Mesenchymal stem cell (in vitro differentiated cells and primary cell): ENCODE results near the gene EEPD1.
A peak's percentile ranks its signal among the peaks of the same experiment; 100 is the strongest.

Source experiments
- DNase-seq: peaks from one replicate; pipeline ENCODE4 v3.0.0-alpha.2; 2013
- H2AFZ ChIP-seq: one replicate; pipeline ENCODE4 v1.6.1; 2013; ENCODE audit warnings: low read depth, mild to moderate bottlenecking, control low read depth, inconsistent platforms, low read length, moderate library complexity
- H2AK5ac ChIP-seq: 2 replicates; pipeline ENCODE4 v1.6.1; 2013; ENCODE audit warnings: low read length, moderate library complexity, mild to moderate bottlenecking, inconsistent platforms; ENCODE audit not compliant: severe bottlenecking
- H2BK120ac ChIP-seq: one replicate; pipeline ENCODE4 v1.6.1; 2013; ENCODE audit warnings: low read depth, mild to moderate bottlenecking, inconsistent platforms, low read length, moderate library complexity
- H2BK12ac ChIP-seq, 2 experiments: one replicate each; pipeline ENCODE4 v1.6.1; 2013; ENCODE audit warnings: inconsistent platforms in 2 of 2, low read length in 2 of 2, mild to moderate bottlenecking in 2 of 2, moderate library complexity in 2 of 2, control low read depth in 1 of 2
- H2BK15ac ChIP-seq: one replicate; pipeline ENCODE4 v1.6.1; 2013; ENCODE audit warnings: mild to moderate bottlenecking, low read depth, inconsistent platforms; ENCODE audit not compliant: poor library complexity, severe bottlenecking
- H2BK5ac ChIP-seq: 2 replicates; pipeline ENCODE4 v1.6.1; 2013; ENCODE audit warnings: low read depth, mild to moderate bottlenecking, low read length, control low read depth, inconsistent platforms; ENCODE audit not compliant: poor library complexity, severe bottlenecking
- H3K14ac ChIP-seq, 2 experiments: one replicate each; pipeline ENCODE4 v1.6.1; 2013; ENCODE audit warnings: inconsistent platforms in 2 of 2, low read length in 2 of 2, control low read depth in 1 of 2, mild to moderate bottlenecking in 1 of 2, moderate library complexity in 1 of 2
- H3K18ac ChIP-seq, 2 experiments: one replicate each; pipeline ENCODE4 v1.6.1; 2013; ENCODE audit warnings: inconsistent platforms in 2 of 2, low read length in 2 of 2, control low read depth in 1 of 2, low read depth in 1 of 2, mild to moderate bottlenecking in 1 of 2
- H3K23ac ChIP-seq, 2 experiments: one replicate each; pipeline ENCODE4 v1.6.1; 2013; ENCODE audit warnings: inconsistent platforms in 2 of 2, low read length in 2 of 2, mild to moderate bottlenecking in 2 of 2, moderate library complexity in 2 of 2, control low read depth in 1 of 2
- H3K27ac ChIP-seq: 2 replicates; pipeline ENCODE4 v1.5.1; 2013; ENCODE audit warnings: mild to moderate bottlenecking, moderate library complexity, low read length, control low read depth, inconsistent platforms; ENCODE audit not compliant: poor library complexity, severe bottlenecking
- H3K27me3 ChIP-seq, 2 experiments: 2 replicates each; pipeline versions ENCODE4 v1.6.1 to v1.7.0; 2013; ENCODE audit warnings: low read length in 2 of 2, mild to moderate bottlenecking in 2 of 2, moderate library complexity in 2 of 2, control low read depth in 1 of 2, inconsistent platforms in 1 of 2; ENCODE audit not compliant: control insufficient read depth in 1 of 2, insufficient read depth in 1 of 2
- H3K36me3 ChIP-seq, 2 experiments: 2 replicates each; pipeline versions ENCODE4 v1.6.1 to v1.7.0; 2013; ENCODE audit warnings: low read length in 2 of 2, control low read depth in 1 of 2, inconsistent platforms in 1 of 2, low read depth in 1 of 2, mild to moderate bottlenecking in 1 of 2; ENCODE audit not compliant: insufficient read depth in 2 of 2, control insufficient read depth in 1 of 2
- H3K4ac ChIP-seq, 2 experiments: one replicate each; pipeline ENCODE4 v1.6.1; 2013; ENCODE audit warnings: inconsistent platforms in 2 of 2, low read length in 2 of 2, mild to moderate bottlenecking in 2 of 2, moderate library complexity in 2 of 2, control low read depth in 1 of 2, low read depth in 1 of 2
- H3K4me1 ChIP-seq: 2 replicates; pipeline ENCODE4 v1.6.1; 2013; ENCODE audit warnings: low read depth, low read length, control low read depth; ENCODE audit not compliant: control insufficient read depth, insufficient read depth
- H3K4me2 ChIP-seq: 2 replicates; pipeline ENCODE4 v1.6.1; 2013; ENCODE audit warnings: low read length, mild to moderate bottlenecking, inconsistent platforms; ENCODE audit not compliant: poor library complexity, severe bottlenecking
- H3K4me3 ChIP-seq, 2 experiments: 2 replicates each; pipeline versions ENCODE4 v1.5.1 to v1.7.0; 2013; ENCODE audit warnings: low read length in 2 of 2, mild to moderate bottlenecking in 2 of 2, control low read depth in 1 of 2, low read depth in 1 of 2; ENCODE audit not compliant: insufficient read depth in 1 of 2
- H3K79me1 ChIP-seq: replicated peaks from 2 replicates; pipeline ENCODE4 v1.6.1; 2013; ENCODE audit warnings: mild to moderate bottlenecking, control low read depth, low read length, inconsistent platforms; ENCODE audit not compliant: poor library complexity, severe bottlenecking
- H3K9ac ChIP-seq: 2 replicates; pipeline ENCODE4 v1.7.0; 2013; ENCODE audit warnings: mild to moderate bottlenecking, low read length, moderate library complexity
- H3K9me3 ChIP-seq: 2 replicates; pipeline ENCODE4 v1.7.0; 2013; ENCODE audit warnings: mild to moderate bottlenecking, low read length; ENCODE audit not compliant: control insufficient read depth
- H4K8ac ChIP-seq: one replicate; pipeline ENCODE4 v1.6.1; 2013; ENCODE audit warnings: inconsistent platforms, mild to moderate bottlenecking, low read length, moderate library complexity
- H4K91ac ChIP-seq: one replicate; pipeline ENCODE4 v1.6.1; 2013; ENCODE audit warnings: mild to moderate bottlenecking, low read length, inconsistent platforms
- whole genome bisulfite sequencing: methylation state at CpG from one replicate; pipeline ENCODE4 v1.1.7; 2013; ENCODE audit warnings: mixed read lengths; 5-methylcytosine and 5-hydroxymethylcytosine counted together

Gene EEPD1

GRCh38 chr7:36344622-36345021 is 191.6 kb downstream of the EEPD1 start:
- DNase-seq: no peak
- H2BK15ac ChIP-seq: no peak overlapping the region
- H3K9ac ChIP-seq: no peak overlapping the region
- H3K9me3 ChIP-seq: no peaks in the 10 kb centered on the region
- no peak overlapping the region for H3K4ac ChIP-seq
- H3K27me3 ChIP-seq: no peaks in the 10 kb centered on the region
- H3K14ac ChIP-seq: no peak overlapping the region
- no peak overlapping the region for H2BK5ac ChIP-seq
- no peak overlapping the region for H4K91ac ChIP-seq
- no peaks in the 10 kb centered on the region for H3K4me1 ChIP-seq
- H3K27ac ChIP-seq: no peak overlapping the region
- 94% methylated on average over 2 of the region's 2 CpGs for WGBS
- no peak overlapping the region for H3K4me2 ChIP-seq
- no peak overlapping the region for H3K4me3 ChIP-seq
- H2BK12ac ChIP-seq: no peak overlapping the region
- no peak overlapping the region for H3K18ac ChIP-seq
- H3K23ac ChIP-seq: no peak overlapping the region
- H3K79me1 ChIP-seq: no peaks in the 10 kb centered on the region
- H2AFZ ChIP-seq: no peak overlapping the region
- H2AK5ac ChIP-seq: no peak overlapping the region
- no peak overlapping the region for H4K8ac ChIP-seq
- H3K36me3 ChIP-seq: no peaks in the 10 kb centered on the region
- H2BK120ac ChIP-seq: no peak overlapping the region

GRCh38 chr7:36346260-36346831 is 193.3 kb downstream of the EEPD1 start:
- Histone ChIP-seq H2BK5ac (no peak overlapping the region), H2AFZ (no peak overlapping the region), H3K4me2 (no peak overlapping the region), H3K4ac (no peak overlapping the region), H3K79me1 (no peaks in the 10 kb centered on the region), H3K23ac (no peak overlapping the region), H3K9me3 (no peaks in the 10 kb centered on the region), H3K14ac (no peak overlapping the region), H3K9ac (no peak overlapping the region), H3K4me1 (no peaks in the 10 kb centered on the region), H2BK15ac (no peak overlapping the region), H4K8ac (no peak overlapping the region), H3K18ac (no peak overlapping the region), H3K4me3 (no peak overlapping the region), H2AK5ac (no peak overlapping the region), H2BK12ac (no peak overlapping the region), H3K36me3 (no peaks in the 10 kb centered on the region), H2BK120ac (no peak overlapping the region), H3K27me3 (no peaks in the 10 kb centered on the region), H3K27ac (no peak overlapping the region), H4K91ac (no peak overlapping the region)
- DNase-seq: peak; percentile 29
- WGBS: 91% methylated on average over 5 of the region's 6 CpGs

GRCh38 chr7:36348256-36348655 is 195.2 kb downstream of the EEPD1 start:
- no peaks in the 10 kb centered on the region for H3K4me1 ChIP-seq

GRCh38 chr7:36348771-36349170 is 195.7 kb downstream of the EEPD1 start:
- no peak overlapping the region for H3K9ac ChIP-seq
- no peaks in the 10 kb centered on the region for H3K9me3 ChIP-seq
- H2BK12ac ChIP-seq: no peak overlapping the region
- H3K36me3 ChIP-seq: no peaks in the 10 kb centered on the region
- no peak overlapping the region for H2AK5ac ChIP-seq
- H3K4ac ChIP-seq: no peak overlapping the region
- DNase-seq: no peak
- H2AFZ ChIP-seq: no peak overlapping the region
- no peak overlapping the region for H3K14ac ChIP-seq
- no peak overlapping the region for H3K23ac ChIP-seq
- no peak overlapping the region for H4K91ac ChIP-seq
- no peak overlapping the region for H2BK15ac ChIP-seq
- no peak overlapping the region for H3K4me3 ChIP-seq
- peak overlapping the region; percentile 13 for H3K27ac ChIP-seq
- WGBS: 83% methylated on average over 3 of the region's 3 CpGs
- H3K4me2 ChIP-seq: no peak overlapping the region
- no peak overlapping the region for H2BK5ac ChIP-seq
- no peak overlapping the region for H3K18ac ChIP-seq
- H4K8ac ChIP-seq: no peak overlapping the region
- no peak overlapping the region for H2BK120ac ChIP-seq
- H3K27me3 ChIP-seq: no peaks in the 10 kb centered on the region
- H3K4me1 ChIP-seq: no peaks in the 10 kb centered on the region
- no peaks in the 10 kb centered on the region for H3K79me1 ChIP-seq

More at GRCh38 chr7:36348256-36348655, 195.2 kb downstream of the EEPD1 start:
- Histone ChIP-seq H2AFZ (no peak overlapping the region), H3K79me1 (no peaks in the 10 kb centered on the region), H4K8ac (no peak overlapping the region), H3K4ac (no peak overlapping the region), H4K91ac (no peak overlapping the region), H3K27ac (no peak overlapping the region), H3K27me3 (no peaks in the 10 kb centered on the region), H3K9ac (no peak overlapping the region), H2AK5ac (no peak overlapping the region), H3K23ac (no peak overlapping the region), H3K4me3 (no peak overlapping the region), H3K9me3 (no peaks in the 10 kb centered on the region), H2BK5ac (no peak overlapping the region), H3K14ac (no peak overlapping the region), H2BK120ac (no peak overlapping the region), H3K4me2 (no peak overlapping the region), H2BK12ac (no peak overlapping the region), H3K18ac (no peak overlapping the region), H3K36me3 (no peaks in the 10 kb centered on the region), H2BK15ac (no peak overlapping the region)
- peak; percentile 25 for DNase-seq
